GM23248 (cell line): Measurements from ENCODE around the gene TGM6. TPM values are rescaled to one million over a fixed set of nuclear protein-coding genes. Genes with fewer than 3 reads are reported as not detected.

Source experiments
- DNase-seq: peaks from one replicate; pipeline ENCODE4 v3.0.0-alpha.2; 2015
- H2AFZ ChIP-seq: fragments of 200-600 bp; sonication (generic); 2 replicates; pipeline ENCODE4 v1.6.1; 2016; ENCODE audit warnings: antibody characterized with exemption
- H3F3A ChIP-seq: fragments of 200-600 bp; sonication (generic); 2 replicates; pipeline ENCODE4 v1.6.1; 2016; ENCODE audit warnings: mild to moderate bottlenecking, antibody characterized with exemption, mixed run types; ENCODE audit not compliant: insufficient read depth
- H3K27ac ChIP-seq: fragments of 200-600 bp; sonication (generic); 2 replicates; pipeline ENCODE4 v1.5.1; 2016; ENCODE audit warnings: mild to moderate bottlenecking
- H3K27me3 ChIP-seq: fragments of 200-600 bp; sonication (generic); replicated peaks from 2 replicates; pipeline ENCODE4 v1.6.1; 2016; ENCODE audit warnings: mild to moderate bottlenecking; ENCODE audit not compliant: insufficient read depth
- H3K36me3 ChIP-seq: fragments of 200-600 bp; sonication (generic); 2 replicates; pipeline ENCODE4 v1.6.1; 2016; ENCODE audit warnings: low read depth, mild to moderate bottlenecking
- H3K4me1 ChIP-seq: fragments of 200-600 bp; sonication (generic); 2 replicates; pipeline ENCODE4 v1.6.1; 2016; ENCODE audit warnings: mild to moderate bottlenecking; ENCODE audit not compliant: insufficient read depth
- H3K4me2 ChIP-seq: fragments of 200-600 bp; sonication (generic); one replicate; pipeline ENCODE4 v1.6.1; 2016; ENCODE audit warnings: mild to moderate bottlenecking; ENCODE audit not compliant: unreplicated experiment
- H3K4me3 ChIP-seq: fragments of 200-600 bp; sonication (generic); 2 replicates; pipeline ENCODE4 v1.5.1; 2016; ENCODE audit warnings: mild to moderate bottlenecking
- H3K79me2 ChIP-seq: fragments of 200-600 bp; sonication (generic); 2 replicates; pipeline ENCODE4 v1.6.1; 2016; ENCODE audit warnings: mild to moderate bottlenecking; ENCODE audit not compliant: insufficient read depth
- H3K9ac ChIP-seq: fragments of 200-600 bp; sonication (generic); 2 replicates; pipeline ENCODE4 v1.6.1; 2016; ENCODE audit warnings: mild to moderate bottlenecking
- H3K9me2 ChIP-seq: fragments of 200-600 bp; sonication (generic); 2 replicates; pipeline ENCODE4 v1.6.1; 2016; ENCODE audit warnings: mixed run types, mild to moderate bottlenecking, moderate library complexity; ENCODE audit not compliant: insufficient read depth
- H3K9me3 ChIP-seq: fragments of 200-600 bp; sonication (generic); one replicate; pipeline ENCODE4 v1.6.1; 2017; ENCODE audit warnings: low read depth
- H4K20me1 ChIP-seq: fragments of 200-600 bp; sonication (generic); 2 replicates; pipeline ENCODE4 v1.6.0; 2016; ENCODE audit not compliant: insufficient read depth
- EZH2 ChIP-seq: fragments of 200-600 bp; sonication (generic); IDR thresholded peaks from 2 replicates; pipeline ENCODE4 v1.6.1; 2018; ENCODE audit warnings: antibody characterized with exemption, mild to moderate bottlenecking; ENCODE audit not compliant: insufficient read depth, poor library complexity, severe bottlenecking
- EZH2phosphoT487 ChIP-seq: fragments of 200-600 bp; sonication (generic); IDR thresholded peaks from 2 replicates; pipeline ENCODE4 v1.6.1; 2018; ENCODE audit warnings: antibody characterized with exemption, moderate library complexity, mild to moderate bottlenecking, low read depth; ENCODE audit not compliant: insufficient read depth
- WGBS, 2 experiments: methylation state at CpG; one replicate each; pipeline ENCODE4 v1.1.6; 2015 to 2017; ENCODE audit warnings: low lambda C conversion rate in 2 of 2, low coverage in 1 of 2; ENCODE audit errors: missing lambda C conversion rate in 2 of 2; 5-methylcytosine and 5-hydroxymethylcytosine counted together
- in situ Hi-C: fragments of 300-500 bp; cut with MboI; formaldehyde crosslinking; loops from 2 replicates; pipeline ENCODE4 v1.15.0; 2020
- polyA plus RNA-seq: library from polyadenylated mRNA; unstranded; fragments of >200 nt; fragmentation: Nextera tagmentation; extraction: Ambion mirVana; gene quantifications from 2 replicates; pipeline ENCODE4 v1.2.1, GENCODE V29; 2016
- total RNA-seq: library from RNA; depleted of rRNA; stranded (reverse); fragments of >200 nt; shearing (Covaris generic); gene quantifications from 2 replicates; pipeline ENCODE4 v1.2.3, GENCODE V29; 2014

Gene TGM6
- total and polyA plus RNA-seq, 2 experiments from 2014 or later, result not detected

- H2AFZ ChIP-seq, result no peak overlapping the region
- 0 out of 2 replicates have a peak, but pooled peaks cover 5% of the 10 kb centered on the region for H3F3A ChIP-seq
- DNase-seq, result no peak
- no peak overlapping the region for H3K9ac ChIP-seq
- no peaks in the 10 kb centered on the region for H4K20me1 ChIP-seq
- no peaks in the 10 kb centered on the region for H3K79me2 ChIP-seq
- no peak overlapping the region for H3K27ac ChIP-seq
- no peaks in the 10 kb centered on the region for H3K36me3 ChIP-seq
- in situ Hi-C loops, result no loop called here
- 0 out of 2 replicates have a peak, but pooled peaks cover 5% of the 10 kb centered on the region for H3K27me3 ChIP-seq
- no peak overlapping the region for H3K4me3 ChIP-seq
- H3K9me3 ChIP-seq, result no peaks in the 10 kb centered on the region
- H3K9me2 ChIP-seq, result no peaks in the 10 kb centered on the region
- WGBS, 2 experiments, result 5% methylated on average over 1 of the region's 1 CpG
- TF ChIP-seq EZH2phosphoT487, result no peak
- TF ChIP-seq EZH2, result no peak
- no peak overlapping the region for H3K4me2 ChIP-seq
- H3K4me1 ChIP-seq, result peaks cover 7% of the 10 kb centered on the region
These were observed 12.1 kb upstream of the TGM6 start for GRCh38 chr20:2368621-2369020.

- H3K4me2 ChIP-seq, result no peak overlapping the region
- H3K36me3 ChIP-seq, result no peaks in the 10 kb centered on the region
- no peaks in the 10 kb centered on the region for H3K4me1 ChIP-seq
- no peak for DNase-seq
- no peaks in the 10 kb centered on the region for H3F3A ChIP-seq
- H3K9me2 ChIP-seq, result no peaks in the 10 kb centered on the region
- no peak overlapping the region for H2AFZ ChIP-seq
- no peaks in the 10 kb centered on the region for H4K20me1 ChIP-seq
- H3K27me3 ChIP-seq, result 0 out of 2 replicates have a peak, but pooled peaks cover 5% of the 10 kb centered on the region
- no peaks in the 10 kb centered on the region for H3K9me3 ChIP-seq
- no peaks in the 10 kb centered on the region for H3K79me2 ChIP-seq
- in situ Hi-C loops, result no loop called here
- no peak overlapping the region for H3K27ac ChIP-seq
- no peak overlapping the region for H3K9ac ChIP-seq
- H3K4me3 ChIP-seq, result no peak overlapping the region
- TF ChIP-seq EZH2, result no peak
- no peak for TF ChIP-seq EZH2phosphoT487
These were observed 7.6 kb upstream of the TGM6 start for GRCh38 chr20:2373098-2373497.

GRCh38 chr20:2374346-2375125, 6.2 kb upstream of the TGM6 start:
- no peak overlapping the region for H3K4me3 ChIP-seq
- no peak for DNase-seq
- 0 out of 2 replicates have a peak, but pooled peaks cover 5% of the 10 kb centered on the region for H3K27me3 ChIP-seq
- no peaks in the 10 kb centered on the region for H3F3A ChIP-seq
- no peaks in the 10 kb centered on the region for H3K9me3 ChIP-seq
- H3K36me3 ChIP-seq, result no peaks in the 10 kb centered on the region
- 56 to 59% methylated on average over 9 of the region's 9 CpGs for WGBS, 2 experiments
- TF ChIP-seq EZH2 (no peak), EZH2phosphoT487 (no peak)
- in situ Hi-C loops, result no loop called here
- H2AFZ ChIP-seq, result no peak overlapping the region
- no peak overlapping the region for H3K27ac ChIP-seq
- no peak overlapping the region for H3K4me2 ChIP-seq
- no peaks in the 10 kb centered on the region for H3K79me2 ChIP-seq
- no peak overlapping the region for H3K9ac ChIP-seq
- H4K20me1 ChIP-seq, result no peaks in the 10 kb centered on the region
- H3K9me2 ChIP-seq, result no peaks in the 10 kb centered on the region
- H3K4me1 ChIP-seq, result no peaks in the 10 kb centered on the region

GRCh38 chr20:2378893-2379292, 1.8 kb upstream of the TGM6 start:
- H3K36me3 ChIP-seq, result no peaks in the 10 kb centered on the region
- peaks cover 8% of the 10 kb centered on the region for H3K4me1 ChIP-seq
- H3K27ac ChIP-seq, result no peak overlapping the region
- no peaks in the 10 kb centered on the region for H3K9me2 ChIP-seq
- H3K9me3 ChIP-seq, result no peaks in the 10 kb centered on the region
- no peaks in the 10 kb centered on the region for H3K27me3 ChIP-seq
- no peaks in the 10 kb centered on the region for H3K79me2 ChIP-seq
- no peak for DNase-seq
- TF ChIP-seq EZH2, result no peak
- no peak for TF ChIP-seq EZH2phosphoT487
- H2AFZ ChIP-seq, result no peak overlapping the region
- H3K9ac ChIP-seq, result no peak overlapping the region
- 73 to 80% methylated on average over 7 of the region's 7 CpGs for WGBS, 2 experiments
- H3K4me3 ChIP-seq, result no peak overlapping the region
- H3K4me2 ChIP-seq, result no peak overlapping the region
- in situ Hi-C loops, result no loop called here
- H4K20me1 ChIP-seq, result no peaks in the 10 kb centered on the region
- no peaks in the 10 kb centered on the region for H3F3A ChIP-seq
